Stimulated activated memory B cell treated with anti-CD40 and anti-IgM and Interleukin-4, amounts not matched to agents 10 μg/mL and 1 μg/mL and 100 μg/mL, for 72 hours (primary cell): ENCODE results near the gene VSTM4.

Experiments used
- ATAC-seq: fragments of 150-1000 bp; cut with Tn5 transposase; 2 replicates; pipeline ENCODE4 v1.10.0; 2021
- H3K27ac Mint-ChIP-seq: one replicate; pipeline ENCODE4 v1.8.0; 2022; ENCODE audit warnings: mild to moderate bottlenecking, mixed read lengths
- H3K27me3 Mint-ChIP-seq: one replicate; pipeline ENCODE4 v1.8.0; 2022; ENCODE audit warnings: mixed read lengths
- H3K36me3 Mint-ChIP-seq: one replicate; pipeline ENCODE4 v1.8.0; 2022; ENCODE audit warnings: mixed read lengths
- H3K4me1 Mint-ChIP-seq: one replicate; pipeline ENCODE4 v1.8.0; 2022; ENCODE audit warnings: mixed read lengths
- H3K4me3 Mint-ChIP-seq: one replicate; pipeline ENCODE4 v1.8.0; 2022; ENCODE audit warnings: mild to moderate bottlenecking, moderate library complexity, mixed read lengths
- H3K9me3 Mint-ChIP-seq: one replicate; pipeline ENCODE4 v1.8.0; 2022; ENCODE audit warnings: mixed read lengths

Gene VSTM4

DNA sequence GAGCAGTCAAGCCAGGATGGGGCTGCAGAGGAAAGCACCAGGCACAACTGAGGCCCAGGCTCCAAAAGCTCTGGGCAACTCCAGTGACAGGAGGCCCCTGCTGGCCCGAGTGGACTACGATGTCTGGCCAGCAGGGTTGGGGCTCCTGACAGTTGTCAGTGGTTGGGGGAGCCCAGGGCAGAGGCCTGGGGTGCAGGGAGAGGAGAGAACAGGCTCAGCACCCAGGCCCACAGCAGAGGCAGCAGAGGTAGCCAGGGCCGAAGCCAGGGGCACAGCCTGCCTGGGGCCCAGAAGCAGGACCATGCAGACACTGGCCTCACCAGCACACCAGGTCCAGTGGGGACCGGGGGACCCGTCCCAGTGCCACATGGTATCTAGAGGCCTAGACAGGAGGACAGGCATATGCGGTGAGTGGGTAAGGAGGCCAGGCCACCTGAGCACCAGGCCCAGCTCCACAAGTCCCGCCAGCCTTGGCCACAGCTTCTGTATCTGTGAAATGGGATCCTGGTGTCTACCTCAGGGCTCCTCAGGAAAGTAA lies 129.6 kb downstream of the VSTM4 start:
- H3K9me3 Mint-ChIP-seq: no peaks in the 10 kb centered on the region
- H3K27me3 Mint-ChIP-seq: no peaks in the 10 kb centered on the region
- no peak overlapping the region for H3K4me3 Mint-ChIP-seq
- H3K27ac Mint-ChIP-seq: peak overlapping the region; percentile 6
- no peaks in the 10 kb centered on the region for H3K4me1 Mint-ChIP-seq
- peaks cover 40% of the 10 kb centered on the region for H3K36me3 Mint-ChIP-seq
- ATAC-seq: peak; percentile 43

DNA sequence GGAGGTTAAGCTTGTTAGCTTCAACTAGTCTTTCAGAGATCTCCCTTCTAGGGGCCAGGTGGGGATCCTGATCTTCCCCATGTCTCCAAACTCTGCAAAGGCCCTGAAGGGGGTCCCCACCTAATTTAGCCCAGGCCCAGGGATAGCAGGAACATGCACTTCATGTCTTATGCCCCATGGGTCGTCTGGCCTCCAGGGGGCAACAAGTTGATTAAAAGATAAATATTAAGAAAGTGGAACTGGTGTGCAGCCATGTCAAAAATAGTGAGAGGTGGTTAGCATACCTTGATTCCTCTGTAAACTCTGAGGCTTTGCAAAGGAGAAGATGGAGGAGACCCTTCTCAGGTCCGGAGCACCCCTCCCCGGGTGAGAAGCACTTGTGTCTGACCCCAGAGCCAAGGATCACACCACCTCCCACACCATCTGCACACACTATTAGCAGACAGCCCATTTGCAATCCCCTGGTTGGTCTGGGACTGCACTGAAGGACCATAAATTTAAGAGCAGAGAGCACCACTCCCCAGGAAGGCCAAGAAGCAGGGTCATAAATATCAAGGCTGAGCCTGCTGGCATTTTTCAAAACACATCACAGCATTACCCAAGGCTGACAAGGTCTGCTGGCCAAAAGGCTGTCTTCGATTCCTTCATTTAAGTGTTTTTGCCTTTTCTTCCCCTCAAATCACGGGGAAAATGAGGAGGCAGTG lies 131.5 kb downstream of the VSTM4 start:
- no peaks in the 10 kb centered on the region for H3K4me1 Mint-ChIP-seq

DNA sequence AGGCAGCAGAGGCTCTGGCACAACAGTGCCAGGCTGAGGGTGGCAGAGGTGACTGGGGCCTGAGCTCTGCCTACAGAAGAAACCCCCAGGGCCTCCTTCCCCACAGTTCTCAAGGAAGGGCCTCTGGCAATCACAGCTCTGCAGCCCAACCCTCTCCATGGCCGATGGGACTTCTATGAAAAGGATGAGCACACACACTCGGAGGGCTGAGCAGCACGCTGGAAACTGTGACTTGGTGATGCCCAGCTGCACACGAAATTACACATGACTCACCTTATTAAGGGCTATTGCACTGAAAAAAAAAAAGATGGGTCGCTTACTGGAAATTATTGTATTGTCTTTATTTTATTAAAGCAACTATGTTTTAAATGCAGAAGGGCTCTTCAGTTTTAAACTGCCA lies 132.7 kb downstream of the VSTM4 start:
- ATAC-seq: no peak
- no peaks in the 10 kb centered on the region for H3K27me3 Mint-ChIP-seq
- no peaks in the 10 kb centered on the region for H3K4me1 Mint-ChIP-seq
- peaks cover 65% of the 10 kb centered on the region for H3K36me3 Mint-ChIP-seq
- H3K9me3 Mint-ChIP-seq: no peaks in the 10 kb centered on the region
- H3K4me3 Mint-ChIP-seq: no peak overlapping the region
- no peak overlapping the region for H3K27ac Mint-ChIP-seq

More for the DNA sequence above, 131.5 kb downstream of the VSTM4 start:
- Mint-ChIP-seq H3K36me3 (peaks cover 54% of the 10 kb centered on the region), H3K27me3 (no peaks in the 10 kb centered on the region), H3K9me3 (no peaks in the 10 kb centered on the region), H3K27ac (no peak overlapping the region), H3K4me3 (no peak overlapping the region)
- no peak for ATAC-seq

DNA sequence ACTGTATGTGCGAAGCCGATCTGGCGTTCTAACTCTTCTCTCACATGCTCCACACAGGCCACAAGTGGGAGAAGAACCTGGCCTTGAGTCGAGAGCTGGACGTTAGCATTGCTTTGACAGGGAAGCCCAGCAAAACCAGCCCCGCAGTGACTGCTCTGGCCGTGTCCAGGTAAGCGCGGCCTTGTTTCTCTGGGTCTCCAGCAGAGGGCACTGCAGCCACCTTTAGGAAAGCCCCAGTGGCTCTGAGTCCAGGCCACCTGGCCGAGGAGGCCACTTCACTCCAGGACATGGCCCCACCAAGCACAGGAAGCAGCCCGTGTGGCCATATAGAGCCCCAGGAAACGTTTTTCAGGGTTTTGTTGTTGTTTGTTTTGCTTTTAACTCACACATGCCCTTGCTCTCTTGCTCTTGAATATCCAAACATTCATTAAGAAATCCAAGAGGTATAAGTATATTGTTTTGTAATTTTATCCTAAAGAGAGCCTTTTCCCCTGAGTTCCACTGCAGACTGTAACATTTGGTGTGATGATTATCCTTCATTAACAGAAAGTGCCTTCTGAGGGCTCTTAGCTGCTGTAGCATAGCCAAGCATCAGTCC lies 133.9 kb downstream of the VSTM4 start:
- Mint-ChIP-seq H3K9me3 (no peaks in the 10 kb centered on the region), H3K36me3 (peaks cover 77% of the 10 kb centered on the region), H3K4me3 (no peak overlapping the region), H3K27ac (no peak overlapping the region), H3K4me1 (no peaks in the 10 kb centered on the region), H3K27me3 (no peaks in the 10 kb centered on the region)
- ATAC-seq: no peak

DNA sequence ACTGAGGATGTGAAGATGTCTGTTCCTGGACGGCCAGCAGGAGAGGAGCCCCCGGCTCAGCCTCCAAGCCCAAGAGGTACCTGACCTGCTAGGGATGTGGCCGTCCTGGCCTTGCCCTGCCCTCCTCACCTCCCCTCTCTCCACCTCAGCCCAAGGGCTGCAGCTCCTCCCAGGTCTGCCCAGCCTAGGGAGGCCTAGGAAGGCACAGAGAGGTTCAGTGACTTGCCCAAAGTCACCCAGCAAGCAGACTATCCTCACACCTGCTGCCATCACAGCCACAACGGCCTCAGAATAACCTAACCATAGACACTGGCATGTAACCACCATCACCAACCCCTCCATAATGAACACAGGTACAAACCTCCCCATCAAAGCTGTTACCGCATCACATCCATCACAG lies 137.0 kb downstream of the VSTM4 start:
- no peaks in the 10 kb centered on the region for H3K27me3 Mint-ChIP-seq
- H3K27ac Mint-ChIP-seq: no peak overlapping the region
- H3K4me1 Mint-ChIP-seq: no peaks in the 10 kb centered on the region
- no peaks in the 10 kb centered on the region for H3K9me3 Mint-ChIP-seq
- ATAC-seq: no peak
- peaks cover 83% of the 10 kb centered on the region for H3K36me3 Mint-ChIP-seq
- no peak overlapping the region for H3K4me3 Mint-ChIP-seq

DNA sequence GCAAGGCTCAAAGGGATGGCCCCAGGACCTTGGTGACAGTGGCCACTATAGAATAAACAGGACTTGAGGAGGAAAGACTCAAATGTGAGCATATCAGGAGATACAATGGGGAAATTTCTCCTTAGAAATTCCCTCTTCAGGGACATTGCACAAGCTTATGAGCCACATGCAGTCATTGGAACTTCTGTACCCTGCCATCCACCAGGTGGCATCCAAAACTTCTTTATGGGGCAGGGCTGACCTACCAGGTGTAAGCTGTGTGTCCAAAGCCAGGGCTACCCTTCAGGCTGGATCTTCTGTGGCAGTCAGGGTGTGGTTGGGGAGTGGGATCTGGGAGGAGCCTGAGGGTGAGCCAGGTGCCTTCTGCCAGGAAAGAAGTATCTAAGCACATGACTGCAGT lies 139.1 kb downstream of the VSTM4 start:
- ATAC-seq: no peak
- Mint-ChIP-seq H3K36me3 (peaks cover 85% of the 10 kb centered on the region), H3K9me3 (no peaks in the 10 kb centered on the region), H3K4me3 (no peak overlapping the region), H3K27ac (peak overlapping the region; percentile 1), H3K27me3 (no peaks in the 10 kb centered on the region), H3K4me1 (no peaks in the 10 kb centered on the region)

DNA sequence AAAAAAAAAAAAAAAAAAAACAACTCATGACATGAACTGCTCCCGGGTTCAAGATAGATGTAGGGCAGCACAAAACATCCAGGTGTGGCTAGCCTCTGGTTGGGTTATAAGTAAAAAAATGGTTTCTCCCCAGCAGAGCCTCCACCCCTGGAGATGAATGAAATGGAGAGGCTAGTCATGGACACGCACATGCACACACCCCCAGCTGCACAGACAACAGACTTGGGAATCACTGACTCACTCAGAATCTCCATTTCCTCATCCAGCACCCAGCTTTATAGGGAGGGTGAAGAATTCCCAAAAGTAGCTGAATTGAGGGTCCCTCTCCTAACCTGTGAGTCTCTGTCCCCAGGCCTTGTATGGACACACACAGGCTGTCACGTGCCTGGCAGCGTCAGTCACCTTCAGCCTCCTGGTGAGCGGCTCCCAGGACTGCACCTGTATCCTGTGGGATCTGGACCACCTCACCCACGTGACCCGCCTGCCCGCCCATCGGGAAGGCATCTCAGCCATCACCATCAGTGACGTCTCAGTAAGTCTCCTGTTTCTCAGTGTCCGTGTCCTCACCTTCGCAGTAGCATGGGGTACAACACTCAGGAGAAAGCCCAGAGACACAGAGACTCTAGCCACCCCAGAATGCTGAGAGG lies 140.7 kb downstream of the VSTM4 start:
- no peak overlapping the region for H3K27ac Mint-ChIP-seq
- peaks cover 94% of the 10 kb centered on the region for H3K36me3 Mint-ChIP-seq
- ATAC-seq: no peak
- no peaks in the 10 kb centered on the region for H3K27me3 Mint-ChIP-seq
- H3K4me3 Mint-ChIP-seq: no peak overlapping the region
- no peaks in the 10 kb centered on the region for H3K9me3 Mint-ChIP-seq
- no peaks in the 10 kb centered on the region for H3K4me1 Mint-ChIP-seq

DNA sequence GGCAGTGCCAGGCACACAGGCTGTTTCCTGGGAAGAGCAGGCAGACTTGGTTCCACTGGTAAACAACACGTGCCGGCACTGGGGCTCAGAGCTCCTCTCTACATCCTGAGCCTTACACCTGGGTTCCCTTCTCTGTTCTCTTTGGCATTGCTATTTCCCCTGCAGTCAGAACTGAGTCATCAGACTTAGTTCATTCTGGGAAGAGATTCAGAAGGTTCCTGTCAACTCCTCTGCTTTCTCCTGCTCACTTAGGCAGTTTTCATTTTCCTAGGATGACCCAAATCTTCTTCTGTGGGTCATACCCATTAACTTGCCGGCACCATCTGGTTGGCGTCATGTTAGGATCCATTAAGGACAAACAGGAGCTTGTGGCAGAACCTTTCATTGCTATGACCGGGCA lies 142.3 kb downstream of the VSTM4 start:
- no peaks in the 10 kb centered on the region for H3K9me3 Mint-ChIP-seq
- H3K27me3 Mint-ChIP-seq: no peaks in the 10 kb centered on the region
- H3K4me3 Mint-ChIP-seq: no peak overlapping the region
- H3K27ac Mint-ChIP-seq: no peak overlapping the region
- H3K36me3 Mint-ChIP-seq: peaks cover 92% of the 10 kb centered on the region
- H3K4me1 Mint-ChIP-seq: no peaks in the 10 kb centered on the region
- no peak for ATAC-seq

DNA sequence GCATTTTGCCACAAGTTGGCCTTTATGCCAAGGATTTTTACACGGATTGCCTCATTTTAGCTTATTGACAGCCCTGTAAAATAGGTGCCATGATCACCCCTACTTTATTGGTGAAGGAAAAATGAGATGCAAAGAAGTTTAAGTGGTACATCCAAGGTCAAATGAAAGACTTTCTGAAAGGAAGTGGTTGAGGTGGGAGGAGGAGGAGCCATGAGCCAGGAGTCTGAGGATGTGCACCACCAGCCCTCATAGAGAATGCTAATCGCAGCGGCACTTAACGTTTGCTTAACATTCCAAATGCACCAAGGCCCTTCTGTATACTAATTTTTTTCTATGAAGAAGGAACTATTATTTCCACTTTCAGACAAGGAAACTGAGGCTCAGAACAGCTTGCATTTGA lies 144.7 kb downstream of the VSTM4 start:
- no peaks in the 10 kb centered on the region for H3K27me3 Mint-ChIP-seq
- H3K36me3 Mint-ChIP-seq: peaks cover 92% of the 10 kb centered on the region

DNA sequence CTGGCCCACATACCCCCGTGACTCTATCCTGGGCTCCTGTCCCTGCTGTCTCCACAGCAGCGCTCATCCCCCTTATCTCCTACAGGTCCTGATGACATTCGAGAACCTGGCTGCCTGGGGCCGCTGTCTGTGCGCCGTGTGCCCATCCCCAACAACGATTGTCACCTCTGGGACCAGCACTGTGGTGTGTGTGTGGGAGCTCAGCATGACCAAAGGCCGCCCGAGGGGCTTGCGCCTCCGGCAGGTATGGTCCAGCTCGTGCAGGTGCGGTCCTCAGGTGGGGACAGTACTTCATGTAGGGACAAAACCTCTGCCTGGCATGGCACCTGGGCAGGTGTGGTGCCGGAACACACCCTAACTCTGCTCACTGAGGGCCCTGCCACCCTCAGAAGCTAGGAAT lies 145.3 kb downstream of the VSTM4 start:
- Mint-ChIP-seq H3K4me1 (no peaks in the 10 kb centered on the region), H3K4me3 (no peak overlapping the region), H3K9me3 (no peaks in the 10 kb centered on the region), H3K27ac (peak overlapping the region; percentile 36), H3K27me3 (no peaks in the 10 kb centered on the region), H3K36me3 (peaks cover 92% of the 10 kb centered on the region)
- no peak for ATAC-seq

More for the DNA sequence above, 144.7 kb downstream of the VSTM4 start:
- Mint-ChIP-seq H3K27ac (no peak overlapping the region), H3K4me1 (no peaks in the 10 kb centered on the region), H3K9me3 (no peaks in the 10 kb centered on the region), H3K4me3 (no peak overlapping the region)
- ATAC-seq: no peak

DNA sequence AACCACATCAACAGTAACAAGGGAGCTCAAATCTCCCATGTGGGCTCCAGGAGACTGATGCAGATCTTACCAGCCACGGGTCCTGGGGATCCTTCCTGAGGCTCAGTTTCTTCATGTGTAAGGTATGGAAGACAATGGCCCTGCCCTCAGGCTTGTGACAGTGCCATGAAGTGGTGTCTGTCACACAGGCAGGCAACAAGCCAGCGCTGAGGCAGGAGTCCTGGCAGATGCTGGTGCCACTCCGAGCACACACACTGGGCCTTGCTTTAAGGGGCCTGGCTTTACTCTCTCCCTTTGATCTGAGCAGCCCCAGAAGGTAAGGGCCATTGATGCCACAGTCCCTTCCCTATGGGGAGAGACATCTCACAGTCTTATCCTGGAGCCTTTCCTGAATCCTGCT lies 147.3 kb downstream of the VSTM4 start:
- H3K27ac Mint-ChIP-seq: peak overlapping the region; percentile 29
- no peaks in the 10 kb centered on the region for H3K27me3 Mint-ChIP-seq

DNA sequence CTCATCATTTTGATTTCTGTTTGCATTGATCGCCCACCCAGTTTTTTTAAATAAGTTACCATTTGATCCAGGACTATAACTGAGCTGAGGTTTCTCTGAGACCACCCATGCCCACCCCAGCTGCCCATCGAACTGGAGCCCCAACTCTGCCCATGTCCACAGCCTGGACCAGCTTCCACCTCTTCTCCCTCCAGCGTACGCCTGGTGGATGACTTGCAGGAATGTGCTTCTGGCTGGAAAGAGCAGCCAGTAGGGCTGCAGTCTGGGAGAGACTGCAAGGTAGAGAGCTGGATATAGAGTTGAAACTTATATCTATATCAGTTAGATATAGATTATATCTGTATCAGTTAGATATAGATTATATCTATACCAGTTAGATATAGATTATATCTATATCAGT lies 149.9 kb downstream of the VSTM4 start:
- Mint-ChIP-seq H3K36me3 (peaks cover 72% of the 10 kb centered on the region), H3K4me1 (no peaks in the 10 kb centered on the region), H3K27me3 (no peaks in the 10 kb centered on the region), H3K27ac (no peak overlapping the region), H3K4me3 (no peak overlapping the region), H3K9me3 (no peaks in the 10 kb centered on the region)
- ATAC-seq: no peak

More for the DNA sequence above, 147.3 kb downstream of the VSTM4 start:
- H3K36me3 Mint-ChIP-seq: peaks cover 84% of the 10 kb centered on the region
- no peaks in the 10 kb centered on the region for H3K9me3 Mint-ChIP-seq
- no peak overlapping the region for H3K4me3 Mint-ChIP-seq
- ATAC-seq: no peak
- H3K4me1 Mint-ChIP-seq: no peaks in the 10 kb centered on the region
